ENCODE data around the gene TXNDC15.

Gene TXNDC15

DNA sequence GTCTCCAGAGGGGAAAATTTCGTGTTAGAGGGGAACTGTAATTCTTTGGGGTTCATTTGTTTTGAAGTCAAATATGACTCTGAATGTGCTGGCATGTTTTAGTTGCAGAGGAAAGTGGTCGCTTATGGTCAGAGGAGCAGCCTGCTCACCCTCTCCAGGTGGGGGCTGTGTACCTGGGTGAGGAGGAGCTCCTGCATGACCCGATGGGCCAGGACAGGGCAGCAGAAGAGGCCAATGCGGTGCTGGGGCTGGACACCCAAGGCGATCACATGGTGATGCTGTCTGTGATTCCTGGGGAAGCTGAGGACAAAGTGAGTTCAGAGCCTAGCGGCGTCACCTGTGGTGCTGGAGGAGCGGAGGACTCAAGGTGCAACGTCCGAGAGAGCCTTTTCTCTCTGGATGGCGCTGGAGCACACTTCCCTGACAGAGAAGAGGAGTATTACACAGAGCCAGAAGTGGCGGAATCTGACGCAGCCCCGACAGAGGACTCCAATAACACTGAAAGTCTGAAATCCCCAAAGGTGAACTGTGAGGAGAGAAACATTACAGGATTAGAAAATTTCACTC, 13.5 kb downstream of the TXNDC15 start:
- H3K9ac ChIP-seq (ENCODE audit: insufficient read length, low read depth) = no peak overlapping the region
- no peaks in the 10 kb centered on the region for H3K27me3 ChIP-seq (ENCODE audit: insufficient read depth, insufficient read length)
- TF ChIP-seq ZNF274 (IDR thresholded peaks at IDR 0.05; ENCODE audit: low read depth, low read length) (no peak), SUZ12 (IDR thresholded peaks at IDR 0.05; ENCODE audit: extremely low read depth, insufficient read depth, insufficient read length) (no peak), YY1 (IDR thresholded peaks at IDR 0.05; ENCODE audit: insufficient read depth, insufficient read length) (no peak)
- no peaks in the 10 kb centered on the region for H3K9me3 ChIP-seq (ENCODE audit: insufficient read depth, low read length)
- peaks cover 3% of the 10 kb centered on the region for H3K36me3 ChIP-seq (ENCODE audit: insufficient read depth, insufficient read length, low read length)
- DNase-seq (ENCODE audit: low read depth, low spot score) = no peak
- no peaks in the 10 kb centered on the region for H3K4me1 ChIP-seq (ENCODE audit: insufficient read depth, insufficient read length)
- H3K4me3 ChIP-seq (ENCODE audit: insufficient read length, low read depth) = no peak overlapping the region

GRCh38 chr5:134889335-134889734, 15.2 kb downstream of the TXNDC15 start:
- no peak for DNase-seq (ENCODE audit: low read depth, low spot score)
- TF ChIP-seq ZNF274 (IDR thresholded peaks at IDR 0.05; ENCODE audit: low read depth, low read length) (no peak), YY1 (IDR thresholded peaks at IDR 0.05; ENCODE audit: insufficient read depth, insufficient read length) (no peak), SUZ12 (IDR thresholded peaks at IDR 0.05; ENCODE audit: extremely low read depth, insufficient read depth, insufficient read length) (no peak)
- Histone ChIP-seq H3K4me1 (ENCODE audit: insufficient read depth, insufficient read length) (no peaks in the 10 kb centered on the region), H3K4me3 (ENCODE audit: insufficient read length, low read depth) (no peak overlapping the region), H3K9me3 (ENCODE audit: insufficient read depth, low read length) (no peaks in the 10 kb centered on the region), H3K36me3 (ENCODE audit: insufficient read depth, insufficient read length, low read length) (peaks cover 10% of the 10 kb centered on the region), H3K27me3 (ENCODE audit: insufficient read depth, insufficient read length) (no peaks in the 10 kb centered on the region), H3K9ac (ENCODE audit: insufficient read length, low read depth) (no peak overlapping the region)

DNA sequence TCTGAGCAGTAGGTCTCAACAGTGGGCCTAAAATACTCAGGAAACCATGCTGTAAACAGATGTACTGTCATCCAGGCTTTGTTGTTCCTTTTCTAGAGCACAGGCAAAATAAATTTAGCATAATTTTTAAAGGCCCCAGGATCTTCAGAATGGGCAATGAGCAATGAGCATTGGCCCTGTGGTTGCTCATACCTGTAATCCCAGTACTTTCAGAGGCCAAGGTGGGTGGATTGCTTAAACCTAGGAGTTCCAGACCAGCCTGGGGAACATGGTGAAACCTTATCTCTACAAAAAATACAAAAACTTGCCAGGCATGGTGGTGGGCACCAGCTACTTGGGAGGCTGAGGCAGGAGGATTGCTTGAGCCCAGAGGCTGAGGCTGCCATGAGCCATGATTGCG, 17.3 kb downstream of the TXNDC15 start:
- Histone ChIP-seq H3K4me1 (ENCODE audit: insufficient read depth, insufficient read length) (no peaks in the 10 kb centered on the region), H3K4me3 (ENCODE audit: insufficient read length, low read depth) (no peak overlapping the region), H3K27me3 (ENCODE audit: insufficient read depth, insufficient read length) (no peaks in the 10 kb centered on the region), H3K9me3 (ENCODE audit: insufficient read depth, low read length) (no peaks in the 10 kb centered on the region), H3K9ac (ENCODE audit: insufficient read length, low read depth) (no peak overlapping the region), H3K36me3 (ENCODE audit: insufficient read depth, insufficient read length, low read length) (peaks cover 10% of the 10 kb centered on the region)
- DNase-seq (ENCODE audit: low read depth, low spot score) = no peak
- no peak for TF ChIP-seq YY1 (IDR thresholded peaks at IDR 0.05; ENCODE audit: insufficient read depth, insufficient read length)
- TF ChIP-seq SUZ12 (IDR thresholded peaks at IDR 0.05; ENCODE audit: extremely low read depth, insufficient read depth, insufficient read length) = no peak
- TF ChIP-seq ZNF274 (IDR thresholded peaks at IDR 0.05; ENCODE audit: low read depth, low read length) = no peak

DNA sequence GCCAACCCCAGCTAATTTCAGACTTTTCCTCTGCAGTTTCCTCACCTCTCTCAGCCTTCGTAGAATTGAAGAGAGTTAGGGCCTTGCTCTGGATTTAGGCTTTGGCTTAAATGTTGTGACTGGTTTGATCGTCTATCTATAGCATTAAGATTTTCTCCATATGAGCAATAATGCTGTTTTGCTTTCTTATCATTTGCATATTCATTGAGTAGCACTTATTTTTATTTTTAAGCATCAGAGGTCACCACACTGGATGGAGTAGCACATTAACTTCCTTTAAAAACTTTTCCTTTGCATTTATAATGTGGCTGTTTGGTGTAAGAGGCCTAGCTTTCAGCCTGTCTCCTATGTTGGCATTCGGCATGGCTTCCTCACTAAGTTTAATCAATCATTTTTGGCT, 18.1 kb downstream of the TXNDC15 start:
- peaks cover 10% of the 10 kb centered on the region for H3K36me3 ChIP-seq (ENCODE audit: insufficient read depth, insufficient read length, low read length)

DNA sequence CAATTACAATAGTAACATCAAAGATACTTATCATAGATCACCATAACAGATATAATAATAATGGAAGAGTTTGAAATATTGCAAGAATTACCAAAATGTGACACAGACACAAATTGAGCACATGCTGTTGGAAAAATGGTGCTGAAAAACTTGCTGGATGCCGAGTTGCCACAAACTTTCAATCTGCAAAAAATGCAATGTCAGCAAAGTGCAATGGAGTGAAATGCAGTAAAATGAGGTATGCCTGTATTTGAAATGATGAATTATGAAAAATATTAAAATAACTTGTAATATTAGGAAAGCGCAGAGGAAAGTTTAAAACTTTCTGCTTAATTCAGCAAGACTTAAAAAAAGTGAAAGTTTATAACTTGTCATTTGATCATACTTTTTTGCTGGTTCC, 18.8 kb downstream of the TXNDC15 start:
- Histone ChIP-seq H3K9ac (ENCODE audit: insufficient read length, low read depth) (no peak overlapping the region), H3K36me3 (ENCODE audit: insufficient read depth, insufficient read length, low read length) (peaks cover 7% of the 10 kb centered on the region)
- DNase-seq (ENCODE audit: low read depth, low spot score) = no peak

More for the DNA sequence above, 18.1 kb downstream of the TXNDC15 start:
- Histone ChIP-seq H3K9me3 (ENCODE audit: insufficient read depth, low read length) (no peaks in the 10 kb centered on the region), H3K4me3 (ENCODE audit: insufficient read length, low read depth) (no peak overlapping the region), H3K27me3 (ENCODE audit: insufficient read depth, insufficient read length) (no peaks in the 10 kb centered on the region), H3K4me1 (ENCODE audit: insufficient read depth, insufficient read length) (no peaks in the 10 kb centered on the region), H3K9ac (ENCODE audit: insufficient read length, low read depth) (no peak overlapping the region)
- TF ChIP-seq ZNF274 (IDR thresholded peaks at IDR 0.05; ENCODE audit: low read depth, low read length) = no peak
- no peak for DNase-seq (ENCODE audit: low read depth, low spot score)

DNA sequence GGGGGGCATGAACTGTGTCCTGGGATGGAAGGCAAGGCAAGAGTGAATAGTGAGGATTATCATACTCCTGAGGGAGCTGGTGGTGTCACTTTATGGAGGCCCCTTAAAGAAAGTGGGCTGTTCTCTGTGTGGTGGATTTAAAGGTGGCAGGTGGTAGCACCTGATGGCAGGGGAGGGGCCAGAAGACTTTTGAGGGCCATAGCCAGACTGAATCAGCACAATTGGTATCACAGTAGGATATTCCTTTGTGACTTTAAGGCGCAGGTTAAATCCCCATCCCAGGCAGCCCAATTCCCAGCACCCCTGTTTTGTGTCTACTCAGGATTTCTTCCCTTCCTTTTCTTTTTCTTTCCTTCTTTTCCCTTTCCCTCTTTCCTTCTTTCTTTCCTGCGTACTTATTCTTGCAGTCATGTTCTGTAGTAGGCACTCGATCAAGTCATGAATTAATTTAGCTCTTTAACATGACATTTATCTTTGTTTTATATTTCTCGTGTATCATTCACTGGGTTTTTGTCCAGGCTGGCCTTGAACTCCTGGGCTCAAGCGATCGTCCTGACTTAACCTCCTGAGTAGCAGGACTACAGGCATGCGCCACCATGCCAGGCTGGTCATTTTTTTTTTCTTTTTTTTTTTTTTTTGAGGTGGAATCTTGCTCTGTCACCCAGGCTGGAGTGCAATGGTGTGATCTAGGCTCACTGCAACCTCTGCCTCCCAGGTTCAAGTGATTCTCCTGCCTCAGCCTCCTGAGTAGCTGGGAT, 19.8 kb downstream of the TXNDC15 start:
- DNase-seq (ENCODE audit: low read depth, low spot score) = no peak
- Histone ChIP-seq H3K36me3 (ENCODE audit: insufficient read depth, insufficient read length, low read length) (peaks cover 7% of the 10 kb centered on the region), H3K4me1 (ENCODE audit: insufficient read depth, insufficient read length) (no peaks in the 10 kb centered on the region), H3K9me3 (ENCODE audit: insufficient read depth, low read length) (no peaks in the 10 kb centered on the region), H3K4me3 (ENCODE audit: insufficient read length, low read depth) (no peak overlapping the region), H3K27me3 (ENCODE audit: insufficient read depth, insufficient read length) (no peaks in the 10 kb centered on the region), H3K9ac (ENCODE audit: insufficient read length, low read depth) (no peak overlapping the region)
- TF ChIP-seq SUZ12 (IDR thresholded peaks at IDR 0.05; ENCODE audit: extremely low read depth, insufficient read depth, insufficient read length) (no peak), YY1 (IDR thresholded peaks at IDR 0.05; ENCODE audit: insufficient read depth, insufficient read length) (no peak), ZNF274 (IDR thresholded peaks at IDR 0.05; ENCODE audit: low read depth, low read length) (no peak)

More for the DNA sequence above, 18.8 kb downstream of the TXNDC15 start:
- no peak overlapping the region for H3K4me3 ChIP-seq (ENCODE audit: insufficient read length, low read depth)
- no peaks in the 10 kb centered on the region for H3K4me1 ChIP-seq (ENCODE audit: insufficient read depth, insufficient read length)
- no peaks in the 10 kb centered on the region for H3K9me3 ChIP-seq (ENCODE audit: insufficient read depth, low read length)
- H3K27me3 ChIP-seq (ENCODE audit: insufficient read depth, insufficient read length) = no peaks in the 10 kb centered on the region
- no peak for TF ChIP-seq SUZ12 (IDR thresholded peaks at IDR 0.05; ENCODE audit: extremely low read depth, insufficient read depth, insufficient read length)
- TF ChIP-seq YY1 (IDR thresholded peaks at IDR 0.05; ENCODE audit: insufficient read depth, insufficient read length) = no peak
- no peak for TF ChIP-seq ZNF274 (IDR thresholded peaks at IDR 0.05; ENCODE audit: low read depth, low read length)

DNA sequence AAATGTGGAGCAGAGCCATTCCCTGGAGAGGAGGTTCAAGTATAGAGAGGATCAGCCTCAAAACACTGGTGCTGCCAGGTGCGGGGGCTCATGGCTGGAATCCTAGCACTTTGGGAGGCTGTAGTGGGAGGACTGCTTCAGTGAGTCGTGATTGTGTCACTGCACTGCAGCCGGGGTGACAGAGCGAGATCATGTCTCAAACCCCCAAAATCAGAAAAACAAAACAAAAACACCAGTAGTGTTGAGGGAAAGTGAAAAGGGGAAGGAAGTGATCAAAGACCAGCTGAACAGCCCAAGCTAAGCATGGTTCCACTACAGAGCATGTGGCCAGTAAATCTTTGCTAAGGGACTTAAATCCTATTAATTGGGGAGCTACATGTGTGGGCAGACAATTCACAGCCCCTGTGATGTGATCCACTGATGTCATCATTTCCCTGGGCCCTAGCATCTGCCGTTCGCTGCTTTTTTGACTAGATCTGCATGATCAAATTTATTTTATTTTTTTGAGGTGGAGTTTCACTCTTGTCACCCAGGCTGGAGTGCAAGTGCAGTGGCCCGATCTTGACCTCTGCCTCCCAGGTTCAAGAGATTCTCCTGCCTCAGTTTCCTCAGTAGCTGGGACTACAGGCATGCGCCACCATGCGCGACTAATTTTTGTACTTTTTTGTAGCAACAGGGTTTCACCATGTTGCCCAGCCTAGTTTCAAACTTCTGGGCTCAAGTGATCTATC, 28.1 kb downstream of the TXNDC15 start:
- DNase-seq (ENCODE audit: low read depth, low spot score) = no peak
- Histone ChIP-seq H3K27me3 (ENCODE audit: insufficient read depth, insufficient read length) (no peaks in the 10 kb centered on the region), H3K4me1 (ENCODE audit: insufficient read depth, insufficient read length) (no peaks in the 10 kb centered on the region), H3K36me3 (ENCODE audit: insufficient read depth, insufficient read length, low read length) (peaks cover 4% of the 10 kb centered on the region), H3K9me3 (ENCODE audit: insufficient read depth, low read length) (no peaks in the 10 kb centered on the region), H3K9ac (ENCODE audit: insufficient read length, low read depth) (no peak overlapping the region), H3K4me3 (ENCODE audit: insufficient read length, low read depth) (no peak overlapping the region)
- TF ChIP-seq YY1 (IDR thresholded peaks at IDR 0.05; ENCODE audit: insufficient read depth, insufficient read length) (no peak), SUZ12 (IDR thresholded peaks at IDR 0.05; ENCODE audit: extremely low read depth, insufficient read depth, insufficient read length) (no peak), ZNF274 (IDR thresholded peaks at IDR 0.05; ENCODE audit: low read depth, low read length) (no peak)
